Chondrocyte (in vitro differentiated cells): Measurements from ENCODE around the gene PHOX2A. TPM values are rescaled to one million over a fixed set of nuclear protein-coding genes. Genes with fewer than 3 reads are reported as not detected.

ENCODE experiments used
- DNase-seq: peaks from one replicate; pipeline ENCODE4 v3.0.0; 2021; ENCODE audit warnings: mixed read lengths, low spot score
- H3K27ac Mint-ChIP-seq: one replicate; pipeline ENCODE4 v1.8.0; 2021; ENCODE audit warnings: mild to moderate bottlenecking, moderate library complexity, mixed read lengths; ENCODE audit not compliant: unreplicated experiment
- H3K27me3 Mint-ChIP-seq: 2 replicates; pipeline ENCODE4 v1.8.0; 2021; ENCODE audit warnings: low read depth, mixed read lengths
- H3K36me3 Mint-ChIP-seq: 2 replicates; pipeline ENCODE4 v1.8.0; 2021; ENCODE audit warnings: low read depth, mixed read lengths
- H3K4me1 Mint-ChIP-seq: 2 replicates; pipeline ENCODE4 v1.8.0; 2021; ENCODE audit warnings: low read depth, mild to moderate bottlenecking, mixed read lengths
- H3K4me3 Mint-ChIP-seq: one replicate; pipeline ENCODE4 v1.8.0; 2021; ENCODE audit warnings: mild to moderate bottlenecking, moderate library complexity, mixed read lengths; ENCODE audit not compliant: unreplicated experiment
- H3K9me3 Mint-ChIP-seq: 2 replicates; pipeline ENCODE4 v1.8.0; 2021; ENCODE audit warnings: low read depth, mixed read lengths
- total RNA-seq: library from RNA; stranded (reverse); gene quantifications from 3 replicates; pipeline ENCODE4 v1.2.1, GENCODE V29; 2021
- TF ChIP-seq, protein P1 (sequence below): fragments of 200-600 bp; sonication (generic); IDR thresholded peaks from 2 replicates; pipeline ENCODE4 v1.5.0; 2021; ENCODE audit warnings: antibody characterized with exemption, mild to moderate bottlenecking, moderate library complexity

The PHOX2A gene
- total RNA-seq, 1 donor from 2014 or later: not detected

DNA sequence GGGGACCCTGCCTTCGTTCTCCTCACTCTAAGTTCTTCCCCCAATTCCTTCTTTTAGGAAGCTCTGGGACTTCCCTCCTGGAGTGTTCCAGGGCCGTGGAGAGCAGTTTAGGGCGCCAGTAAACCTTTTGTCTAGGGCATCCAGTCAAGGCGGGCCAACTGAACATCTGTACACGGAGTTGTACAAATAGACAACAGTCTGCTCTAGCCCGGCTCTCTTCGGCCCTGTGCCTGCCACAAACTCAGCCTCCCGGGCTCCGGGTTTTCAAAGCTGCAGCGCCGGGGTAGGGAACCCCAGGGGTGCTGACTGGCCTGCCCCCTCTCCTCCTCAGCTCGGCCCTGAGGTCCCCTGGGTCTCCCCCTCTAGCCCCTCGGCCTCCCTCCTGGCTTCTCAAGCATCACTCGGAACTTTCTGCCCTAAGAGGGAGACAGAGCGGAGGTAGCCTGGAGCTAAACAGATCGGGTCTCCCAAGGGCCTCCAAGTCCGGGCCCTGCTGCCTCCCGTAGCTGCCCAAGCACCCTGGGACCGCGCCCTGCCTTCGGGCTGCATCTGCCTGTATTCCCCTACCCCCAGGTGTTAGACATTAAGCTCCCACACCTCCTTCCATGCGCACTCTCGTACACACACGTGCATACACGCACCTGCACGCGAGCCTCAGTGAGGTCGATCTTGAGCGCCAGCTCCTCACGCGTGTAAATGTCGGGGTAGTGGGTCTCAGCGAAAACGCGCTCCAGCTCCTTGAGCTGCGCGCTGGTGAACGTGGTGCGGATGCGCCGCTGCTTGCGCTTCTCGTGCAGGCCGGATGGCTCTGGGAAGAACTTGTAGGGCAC, 3.3 kb downstream of the PHOX2A start:
- DNase-seq: peak; percentile 89

DNA sequence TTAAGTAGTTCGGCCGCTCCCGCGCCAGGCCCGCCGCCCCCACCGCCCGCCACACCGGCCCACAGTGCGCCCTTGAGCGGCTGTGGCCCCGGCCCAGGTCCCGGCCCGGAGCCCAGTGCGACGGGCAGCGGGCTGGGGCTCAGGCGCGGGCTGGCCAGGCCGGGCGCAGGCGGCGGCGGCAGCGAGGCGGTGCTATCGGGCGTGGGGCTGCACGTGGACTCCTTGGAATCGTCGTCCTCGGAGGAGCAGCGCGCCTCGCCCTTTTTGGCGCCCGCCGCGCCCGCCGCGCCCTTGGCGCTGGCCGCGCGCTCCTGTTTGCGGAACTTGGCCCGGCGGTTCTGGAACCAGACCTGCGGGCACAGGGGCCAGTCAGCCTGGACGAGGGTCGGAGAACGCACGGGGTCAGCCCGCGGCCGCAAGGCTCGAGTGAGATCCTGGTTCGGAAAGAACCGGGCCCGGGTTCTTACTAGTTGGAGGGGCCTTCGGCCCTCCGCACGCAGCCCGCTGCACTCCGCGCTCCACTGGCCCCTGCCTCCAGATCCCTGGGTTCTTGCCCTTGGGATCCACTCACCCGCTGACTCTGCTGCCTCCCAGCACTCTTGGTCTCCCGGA, 4.0 kb downstream of the PHOX2A start:
- DNase-seq: peak; percentile 81
- H3K4me1 Mint-ChIP-seq: peaks cover 22% of the 10 kb centered on the region
- peaks cover 26% of the 10 kb centered on the region for H3K27me3 Mint-ChIP-seq
- H3K9me3 Mint-ChIP-seq: no peaks in the 10 kb centered on the region
- peak overlapping the region; percentile 66 for H3K4me3 Mint-ChIP-seq
- TF ChIP-seq, protein P1, sequence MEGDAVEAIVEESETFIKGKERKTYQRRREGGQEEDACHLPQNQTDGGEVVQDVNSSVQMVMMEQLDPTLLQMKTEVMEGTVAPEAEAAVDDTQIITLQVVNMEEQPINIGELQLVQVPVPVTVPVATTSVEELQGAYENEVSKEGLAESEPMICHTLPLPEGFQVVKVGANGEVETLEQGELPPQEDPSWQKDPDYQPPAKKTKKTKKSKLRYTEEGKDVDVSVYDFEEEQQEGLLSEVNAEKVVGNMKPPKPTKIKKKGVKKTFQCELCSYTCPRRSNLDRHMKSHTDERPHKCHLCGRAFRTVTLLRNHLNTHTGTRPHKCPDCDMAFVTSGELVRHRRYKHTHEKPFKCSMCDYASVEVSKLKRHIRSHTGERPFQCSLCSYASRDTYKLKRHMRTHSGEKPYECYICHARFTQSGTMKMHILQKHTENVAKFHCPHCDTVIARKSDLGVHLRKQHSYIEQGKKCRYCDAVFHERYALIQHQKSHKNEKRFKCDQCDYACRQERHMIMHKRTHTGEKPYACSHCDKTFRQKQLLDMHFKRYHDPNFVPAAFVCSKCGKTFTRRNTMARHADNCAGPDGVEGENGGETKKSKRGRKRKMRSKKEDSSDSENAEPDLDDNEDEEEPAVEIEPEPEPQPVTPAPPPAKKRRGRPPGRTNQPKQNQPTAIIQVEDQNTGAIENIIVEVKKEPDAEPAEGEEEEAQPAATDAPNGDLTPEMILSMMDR: peak; percentile 9
- no peak overlapping the region for H3K27ac Mint-ChIP-seq
- peaks cover 16% of the 10 kb centered on the region for H3K36me3 Mint-ChIP-seq

More for the DNA sequence above, 3.3 kb downstream of the PHOX2A start:
- Mint-ChIP-seq H3K27me3 (peaks cover 26% of the 10 kb centered on the region), H3K9me3 (no peaks in the 10 kb centered on the region), H3K4me1 (peaks cover 22% of the 10 kb centered on the region), H3K36me3 (peaks cover 16% of the 10 kb centered on the region), H3K27ac (no peak overlapping the region), H3K4me3 (peak overlapping the region; percentile 34)
- TF ChIP-seq, protein P1: no peak

DNA sequence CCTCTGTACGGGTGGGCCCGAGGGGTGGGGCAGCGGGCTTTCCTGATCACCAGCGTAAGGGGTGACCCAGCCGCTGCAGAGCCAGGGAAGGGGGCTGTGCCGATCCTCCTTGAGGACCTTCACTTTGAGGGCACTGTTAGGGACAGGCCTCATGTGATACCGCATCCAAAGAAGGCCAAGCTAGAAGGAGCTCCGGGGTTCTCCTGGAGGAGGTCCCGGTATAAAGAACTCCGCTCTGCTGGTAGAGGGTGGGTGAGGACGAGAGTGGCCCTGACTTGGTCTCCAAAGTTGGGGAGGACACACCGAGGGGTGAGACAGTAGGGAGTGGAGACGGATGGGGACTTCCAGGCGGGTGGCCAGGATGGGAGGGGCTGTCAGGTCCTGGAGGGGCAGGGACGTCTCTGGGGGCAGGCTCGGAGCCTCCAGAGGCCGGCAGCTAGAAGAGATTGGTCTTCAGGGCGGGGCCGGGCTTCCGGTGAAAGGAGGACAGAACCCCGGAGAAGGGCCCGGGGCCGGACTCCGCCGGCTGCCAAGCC, 4.6 kb downstream of the PHOX2A start:
- Mint-ChIP-seq H3K27ac (peak overlapping the region; percentile 12), H3K27me3 (peaks cover 21% of the 10 kb centered on the region), H3K4me3 (peak overlapping the region; percentile 66)

GRCh38 chr11:72238492-72239312, 5.3 kb downstream of the PHOX2A start:
- Mint-ChIP-seq H3K27ac (peak overlapping the region; percentile 33), H3K9me3 (no peaks in the 10 kb centered on the region), H3K4me3 (no peak overlapping the region), H3K36me3 (peaks cover 23% of the 10 kb centered on the region), H3K4me1 (peaks cover 17% of the 10 kb centered on the region), H3K27me3 (peaks cover 20% of the 10 kb centered on the region)
- TF ChIP-seq, protein P1: peak; percentile 57
- peak; percentile 69 for DNase-seq

More for the DNA sequence above, 4.6 kb downstream of the PHOX2A start:
- no peaks in the 10 kb centered on the region for H3K9me3 Mint-ChIP-seq
- peaks cover 17% of the 10 kb centered on the region for H3K36me3 Mint-ChIP-seq
- TF ChIP-seq, protein P1: no peak
- H3K4me1 Mint-ChIP-seq: peaks cover 17% of the 10 kb centered on the region
- DNase-seq: peak; percentile 92
